Measurements from ENCODE around the gene WDR64. TPM values are rescaled to one million over a fixed set of nuclear protein-coding genes. Genes with fewer than 3 reads are reported as not detected.

The WDR64 gene
- total and polyA plus RNA-seq, 2 of the 4 experiments (the other 2 are of a cell fraction), result not detected

DNA sequence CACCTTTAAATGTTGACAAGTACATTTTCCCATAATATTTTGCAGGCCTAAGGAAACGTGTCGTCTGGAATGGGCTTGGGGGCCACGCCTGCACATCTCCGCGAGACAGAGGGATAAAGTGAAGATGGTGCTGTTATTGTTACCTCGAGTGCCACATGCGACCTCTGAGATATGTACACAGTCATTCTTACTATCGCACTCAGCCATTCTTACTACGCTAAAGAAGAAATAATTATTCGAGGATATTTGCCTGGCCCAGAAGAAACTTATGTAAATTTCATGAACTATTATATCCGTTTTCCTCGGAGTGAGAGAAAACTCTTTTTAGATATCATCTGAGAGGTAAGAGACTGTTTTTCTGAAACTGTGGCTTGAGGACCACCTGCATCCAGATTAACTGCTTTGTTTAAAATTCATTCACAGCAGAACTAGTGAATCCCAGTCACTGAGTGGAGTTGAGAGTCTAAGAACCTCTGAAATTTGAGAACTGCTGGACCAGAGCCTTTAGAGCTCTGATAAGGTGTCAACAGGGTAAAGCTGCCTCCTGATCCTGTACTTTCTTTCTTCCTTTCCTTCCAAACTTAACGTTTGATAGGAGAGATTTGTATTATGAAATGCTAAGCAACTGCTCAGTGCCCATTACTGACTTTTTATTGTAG lies 196.7 kb downstream of the WDR64 start:
- H3K23ac ChIP-seq (ENCODE audit: low read depth, low read length), result peak overlapping the region; percentile 45; the same call in 1 of the 2 replicates
- no peaks in the 10 kb centered on the region for H4K20me1 ChIP-seq (ENCODE audit: insufficient read depth, low read length)
- H2AFZ ChIP-seq (replicated peaks; ENCODE audit: low read length, poor library complexity), result peak overlapping the region; percentile 100
- no peak overlapping the region for H3K14ac ChIP-seq (replicated peaks; ENCODE audit: low read depth, low read length)
- peaks cover 5 to 7% of the 10 kb centered on the region in 2 experiments for H3K79me1 ChIP-seq (ENCODE audit: low read depth in 1 of 2, low read length in 2 of 2)
- no peak overlapping the region for H2AK9ac ChIP-seq (replicated peaks; ENCODE audit: low read depth, low read length, poor library complexity)
- H3K27ac ChIP-seq (ENCODE audit: insufficient read depth, low read length), result no peak overlapping the region; the same call in 1 of the 2 replicates
- ATAC-seq (ENCODE audit: low read depth) (no peak), DNase-seq (no peak)
- H3K4me1 ChIP-seq (ENCODE audit: control insufficient read depth, insufficient read depth, low read length), result no peaks in the 10 kb centered on the region
- H2BK120ac ChIP-seq (ENCODE audit: low read depth, low read length), result no peak overlapping the region
- H2BK20ac ChIP-seq (ENCODE audit: low read depth, low read length), result no peak overlapping the region
- H3K18ac ChIP-seq (ENCODE audit: low read depth, low read length), result no peak overlapping the region
- intact Hi-C loops (cut with micrococcal nuclease), result no loop called here
- H3K27me3 ChIP-seq (ENCODE audit: control insufficient read depth, insufficient read depth, low read length), result no peaks in the 10 kb centered on the region
- BruUV-seq (replicated peaks), result TSS peak; percentile 52
- H3K9me1 ChIP-seq (ENCODE audit: insufficient read depth, low read length), result no peaks in the 10 kb centered on the region; the same call in 1 of the 2 replicates
- H4K8ac ChIP-seq (ENCODE audit: low read depth in 2 of 2, low read length in 2 of 2), result no peak overlapping the region; a peak in 1 of 4 replicates
- no peak overlapping the region for H4K5ac ChIP-seq (ENCODE audit: low read depth, low read length)
- H3K4me2 ChIP-seq (ENCODE audit: low read depth, low read length), result peak overlapping the region; percentile 97
- 0 out of 2 replicates have a peak overlapping the region, but pooled peaks have one; percentile 32 for H3K56ac ChIP-seq (ENCODE audit: extremely low read depth, insufficient read depth, low read length)
- dilution Hi-C loops (cut with HindIII; ENCODE audit: low sequenced_read_pairs, unreplicated experiment), result no loop called here
- WGBS, 2 experiments (ENCODE audit: extremely low coverage in 2 of 2, insufficient read length in 1 of 2), result no CpG with 5 or more reads among the region's 13 CpGs
- H3K9ac ChIP-seq (ENCODE audit: low read depth, low read length), result peak overlapping the region; percentile 95
- H3K9me3 ChIP-seq (ENCODE audit: control insufficient read depth, insufficient read depth, low read length), result no peaks in the 10 kb centered on the region
- in situ Hi-C loops (cut with MboI; ENCODE audit: low sequenced_read_pairs), result no loop called here
- ChIA-PET POLR2A (ENCODE audit: unreplicated experiment) (no interaction called here), CTCF (no interaction called here)
- no peak overlapping the region for H2BK15ac ChIP-seq (ENCODE audit: low read depth, low read length)
- peak overlapping the region; percentile 29; the same call in 1 of the 2 replicates for H2AK5ac ChIP-seq (ENCODE audit: low read depth, low read length)
- no peak overlapping the region for H4K91ac ChIP-seq (ENCODE audit: insufficient read depth, low read depth, low read length)
- peak overlapping the region; percentile 80 for H3K4me3 ChIP-seq (ENCODE audit: insufficient read depth, low read depth, low read length)
- no peak for TF ChIP-seq MAZ (IDR thresholded peaks at IDR 0.05; ENCODE audit: borderline replicate concordance, low read depth, low read length)
- TF ChIP-seq BHLHE40 (IDR thresholded peaks at IDR 0.05; ENCODE audit: low read depth, low read length), result no peak
- no peak for TF ChIP-seq RCOR1 (IDR thresholded peaks at IDR 0.05; ENCODE audit: insufficient replicate concordance, low read length)
- no peak for TF ChIP-seq MXI1 (IDR thresholded peaks at IDR 0.05; ENCODE audit: borderline replicate concordance, low read depth, low read length)
- TF ChIP-seq FOS (IDR thresholded peaks at IDR 0.05; ENCODE audit: low read depth, low read length), result no peak
- TF ChIP-seq RFX5 (IDR thresholded peaks at IDR 0.05; ENCODE audit: low read depth, low read length), result no peak
- TF ChIP-seq POLR2A (IDR thresholded peaks at IDR 0.05; ENCODE audit: low read depth, low read length), result no peak
- no peak for TF ChIP-seq CTCF (conservative IDR thresholded peaks at IDR 0.05; ENCODE audit: low read depth, low read length)
- TF ChIP-seq, protein P1, sequence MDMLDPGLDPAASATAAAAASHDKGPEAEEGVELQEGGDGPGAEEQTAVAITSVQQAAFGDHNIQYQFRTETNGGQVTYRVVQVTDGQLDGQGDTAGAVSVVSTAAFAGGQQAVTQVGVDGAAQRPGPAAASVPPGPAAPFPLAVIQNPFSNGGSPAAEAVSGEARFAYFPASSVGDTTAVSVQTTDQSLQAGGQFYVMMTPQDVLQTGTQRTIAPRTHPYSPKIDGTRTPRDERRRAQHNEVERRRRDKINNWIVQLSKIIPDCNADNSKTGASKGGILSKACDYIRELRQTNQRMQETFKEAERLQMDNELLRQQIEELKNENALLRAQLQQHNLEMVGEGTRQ (IDR thresholded peaks at IDR 0.05; ENCODE audit: low read depth, low read length), result no peak
- TF ChIP-seq MAFK (IDR thresholded peaks at IDR 0.05; ENCODE audit: low read depth, low read length), result no peak
- no peak for TF ChIP-seq CEBPB (IDR thresholded peaks at IDR 0.05; ENCODE audit: low read depth, low read length)
- no peak for TF ChIP-seq RAD21 (IDR thresholded peaks at IDR 0.05; ENCODE audit: low read length)
- no peaks in the 10 kb centered on the region; the same call in 1 of the 2 replicates for H3K36me3 ChIP-seq (ENCODE audit: control insufficient read depth, insufficient read depth, low read length)
- H3K4ac ChIP-seq (ENCODE audit: low read depth, low read length), result peak overlapping the region; percentile 29; the same call in 1 of the 2 replicates
- H2BK5ac ChIP-seq (ENCODE audit: low read depth, low read length, poor library complexity, severe bottlenecking), result no peak overlapping the region
